HG03342 (cell line): ENCODE measurements around the gene PPM1E.
"Not testable (repeated sequence)": the region's sequence is repeated elsewhere in the genome, so short reads cannot be mapped to it uniquely, and the experiment has no call there.

ENCODE experiments used
- ATAC-seq: cut with Tn5 transposase; IDR thresholded peaks from one replicate; pipeline ENCODE4 v1.9.1; 2021; ENCODE audit warnings: mild to moderate bottlenecking, moderate library complexity; ENCODE audit not compliant: unreplicated experiment

Gene PPM1E

GRCh38 chr17:58778482-58778881 is 22.8 kb downstream of the PPM1E start:
- ATAC-seq = not testable (repeated sequence)

- ATAC-seq = no peak
Observed at GRCh38 chr17:58779446-58779845, 23.8 kb downstream of the PPM1E start.

- ATAC-seq = no peak
Observed at GRCh38 chr17:58783380-58783779, 27.7 kb downstream of the PPM1E start.

- no peak for ATAC-seq
Observed at GRCh38 chr17:58785097-58785496, 29.4 kb downstream of the PPM1E start.

- ATAC-seq = no peak
Observed at GRCh38 chr17:58786586-58787295, 31.1 kb downstream of the PPM1E start.

GRCh38 chr17:58788199-58788598 is 32.5 kb downstream of the PPM1E start:
- ATAC-seq = no peak

- no peak for ATAC-seq
Observed at GRCh38 chr17:58789160-58789559, 33.5 kb downstream of the PPM1E start.

GRCh38 chr17:58789831-58790230 is 34.2 kb downstream of the PPM1E start:
- ATAC-seq = no peak

- not testable (repeated sequence) for ATAC-seq
Observed at GRCh38 chr17:58794508-58794907, 38.9 kb downstream of the PPM1E start.

- no peak for ATAC-seq
Observed at GRCh38 chr17:58802188-58802587, 46.5 kb downstream of the PPM1E start.

GRCh38 chr17:58806046-58806445 is 50.4 kb downstream of the PPM1E start:
- ATAC-seq = no peak

- no peak for ATAC-seq
Observed at GRCh38 chr17:58808609-58809563, 53.2 kb downstream of the PPM1E start.

GRCh38 chr17:58809564-58809936 is 53.9 kb downstream of the PPM1E start:
- no peak for ATAC-seq

- ATAC-seq = no peak
Observed at GRCh38 chr17:58811290-58811689, 55.6 kb downstream of the PPM1E start.

- ATAC-seq = no peak
Observed at GRCh38 chr17:58813712-58814111, 58.1 kb downstream of the PPM1E start.

- ATAC-seq = no peak
Observed at GRCh38 chr17:58818654-58819053, 63.0 kb downstream of the PPM1E start.

- ATAC-seq = no peak
Observed at GRCh38 chr17:58822148-58823050, 66.7 kb downstream of the PPM1E start.

- ATAC-seq = no peak
Observed at GRCh38 chr17:58823051-58823525, 67.4 kb downstream of the PPM1E start.

- no peak for ATAC-seq
Observed at GRCh38 chr17:58829172-58829637, 73.6 kb downstream of the PPM1E start.

GRCh38 chr17:58831780-58832179 is 76.1 kb downstream of the PPM1E start:
- ATAC-seq = no peak

GRCh38 chr17:58832514-58832913 is 76.9 kb downstream of the PPM1E start:
- no peak for ATAC-seq
